ENCODE measurements around the gene CHID1.

DNA sequence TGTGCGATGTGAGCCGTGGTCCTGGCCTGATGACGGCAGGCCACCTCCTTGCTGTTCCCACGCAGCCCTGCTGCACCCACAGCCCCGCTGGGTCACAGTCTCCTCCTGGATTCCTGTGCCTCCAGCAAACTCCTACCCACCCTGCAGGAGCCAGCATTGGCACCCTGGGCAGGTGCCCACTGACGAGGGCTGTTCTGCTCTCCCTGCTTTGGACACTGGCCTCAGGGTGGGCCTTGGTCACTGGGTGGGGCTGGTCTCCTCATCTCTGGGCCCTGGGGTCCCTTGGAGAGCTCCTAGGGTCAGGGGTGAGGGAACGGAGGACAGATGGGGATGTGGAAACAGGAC is 55.3 kb downstream of the CHID1 start:
- TF ChIP-seq CTCF (IDR thresholded peaks at IDR 0.05), result no peak
- no peak for TF ChIP-seq POLR2AphosphoS5 (IDR thresholded peaks at IDR 0.05; ENCODE audit: insufficient read depth in 1 of 2, low read depth in 1 of 2)
